B cell (primary cell): ENCODE measurements around the gene CHD2. TPM values are rescaled to one million over a fixed set of nuclear protein-coding genes. Genes with fewer than 3 reads are reported as not detected.
"Not testable (repeated sequence)": the region's sequence is repeated elsewhere in the genome, so short reads cannot be mapped to it uniquely, and the experiment has no call there.

Source experiments
- ATAC-seq: fragments of 200-7000 bp; cut with Tn5 transposase; one replicate; pipeline ENCODE4 v1.10.0; 2021; ENCODE audit warnings: low read depth, mild to moderate bottlenecking, moderate number of reproducible peaks, moderate library complexity
- CTCF ChIA-PET: fragments of 350-600 bp; sonication (Branson Sonifier 250); formaldehyde crosslinking; loops from one replicate; lab custom pipeline; 2021; ENCODE audit warnings: antibody characterized with exemption, inconsistent platforms; lab: Charles Lee
- POLR2A ChIA-PET: fragments of 350-600 bp; sonication (Branson Sonifier 250); formaldehyde crosslinking; loops from one replicate; lab custom pipeline; 2021; ENCODE audit warnings: antibody characterized with exemption; lab: Charles Lee
- DNase-seq: peaks from one replicate; pipeline ENCODE4 v3.0.0; 2013
- H2AFZ ChIP-seq: 2 replicates; pipeline ENCODE4 v1.6.1; 2012; ENCODE audit warnings: mild to moderate bottlenecking, low read depth, low read length; ENCODE audit not compliant: insufficient read depth, poor library complexity, severe bottlenecking
- H3K27ac ChIP-seq, 2 donors: 1 replicate in 1 of 2; 2 replicates in 1 of 2; pipeline ENCODE4 v1.5.1; 2012 to 2013; ENCODE audit warnings: low read length in 2 of 2, mild to moderate bottlenecking in 2 of 2, moderate library complexity in 1 of 2
- H3K27me3 ChIP-seq, 4 experiments: fragments of 200-600 bp in 1 of 4; sonication (generic) in 1 of 4; replicated peaks in 1 of 4; 1 replicate in 2 of 4; 2 replicates in 2 of 4; pipeline versions ENCODE4 v1.6.1 to v1.7.0; 2013 to 2016; ENCODE audit warnings: low read length in 3 of 4, mild to moderate bottlenecking in 2 of 4, mixed read lengths in 1 of 4, moderate library complexity in 1 of 4; ENCODE audit not compliant: insufficient read depth in 4 of 4, control insufficient read depth in 3 of 4; ENCODE audit errors: control extremely low read depth in 1 of 4
- H3K36me3 ChIP-seq, 2 experiments: replicated peaks in 1 of 2; 1 replicate in 1 of 2; 2 replicates in 1 of 2; pipeline versions ENCODE4 v1.6.1 to v1.7.1; 2013; ENCODE audit warnings: low read length in 1 of 2; ENCODE audit not compliant: insufficient read depth in 2 of 2, control insufficient read depth in 1 of 2; ENCODE audit errors: control extremely low read depth in 1 of 2, extremely low read depth in 1 of 2
- H3K4me1 ChIP-seq, 2 donors: fragments of 200-600 bp in 1 of 2; sonication (generic) in 1 of 2; 1 replicate in 1 of 2; 2 replicates in 1 of 2; pipeline versions ENCODE4 v1.5.1 to v1.6.1; 2013 to 2017; ENCODE audit warnings: low read length in 2 of 2; ENCODE audit not compliant: control insufficient read depth in 2 of 2, insufficient read depth in 2 of 2
- H3K4me2 ChIP-seq: replicated peaks from 2 replicates; pipeline ENCODE3; 2012; ENCODE audit warnings: mild to moderate bottlenecking, low read depth, low read length; ENCODE audit not compliant: poor library complexity, severe bottlenecking
- H3K4me3 ChIP-seq, 5 experiments: fragments of 200-600 bp in 1 of 5; sonication (generic) in 1 of 5; 1 replicate in 3 of 5; 2 replicates in 2 of 5; pipeline versions ENCODE4 v1.5.1 to v1.7.0; 2011 to 2016; ENCODE audit warnings: low read length in 4 of 5, mild to moderate bottlenecking in 4 of 5, low read depth in 2 of 5, control low read depth in 1 of 5, moderate library complexity in 1 of 5; ENCODE audit not compliant: insufficient read depth in 1 of 5; ENCODE audit errors: control extremely low read depth in 1 of 5, extremely low read depth in 1 of 5
- H3K79me2 ChIP-seq: fragments of 200-600 bp; sonication (generic); one replicate; pipeline ENCODE4 v1.6.0; 2016; ENCODE audit warnings: low read length; ENCODE audit not compliant: control insufficient read depth, insufficient read depth
- H3K9ac ChIP-seq: fragments of 200-600 bp; sonication (generic); 2 replicates; pipeline ENCODE4 v1.6.1; 2017; ENCODE audit warnings: mild to moderate bottlenecking, low read length, moderate library complexity
- H3K9me3 ChIP-seq, 3 donors: one replicate each; pipeline versions ENCODE4 v1.6.1 to v1.7.1; 2013; ENCODE audit warnings: low read length in 2 of 3; ENCODE audit not compliant: control insufficient read depth in 2 of 3, insufficient read depth in 1 of 3; ENCODE audit errors: control extremely low read depth in 1 of 3
- H4K20me1 ChIP-seq: 2 replicates; pipeline ENCODE4 v1.6.0; 2012; ENCODE audit warnings: mild to moderate bottlenecking, low read length; ENCODE audit not compliant: insufficient read depth, control insufficient read depth, poor library complexity, severe bottlenecking
- H3K27ac Mint-ChIP-seq: one replicate; pipeline ENCODE4 v1.8.0; 2021; ENCODE audit warnings: mixed read lengths
- H3K27me3 Mint-ChIP-seq: one replicate; pipeline ENCODE4 v1.8.0; 2021; ENCODE audit warnings: mixed read lengths
- H3K4me1 Mint-ChIP-seq: one replicate; pipeline ENCODE4 v1.8.0; 2021; ENCODE audit warnings: mixed read lengths
- H3K4me3 Mint-ChIP-seq: one replicate; pipeline ENCODE4 v1.8.0; 2021; ENCODE audit warnings: mixed read lengths
- H3K9me3 Mint-ChIP-seq: one replicate; pipeline ENCODE4 v1.8.0; 2022; ENCODE audit warnings: mixed read lengths; ENCODE audit not compliant: insufficient read depth
- EZH2 ChIP-seq: IDR thresholded peaks from 2 replicates; pipeline ENCODE4 v1.6.1; 2012; ENCODE audit warnings: borderline replicate concordance, low read depth, mild to moderate bottlenecking, moderate library complexity, low read length; ENCODE audit not compliant: insufficient read depth, poor library complexity, severe bottlenecking
- WGBS: methylation state at CpG from one replicate; pipeline ENCODE4 v1.1.5; 2013; ENCODE audit warnings: missing lambda C conversion rate; ENCODE audit not compliant: insufficient coverage; 5-methylcytosine and 5-hydroxymethylcytosine counted together
- intact Hi-C: fragments of 100-400 bp; cut with micrococcal nuclease; formaldehyde crosslinking; loops from one replicate; pipeline ENCODE4 v1.10.0; 2022
- polyA plus RNA-seq: library from polyadenylated mRNA; depleted of rRNA; stranded (reverse); fragments of >200 nt; gene quantifications from 2 replicates; pipeline ENCODE4 v1.2.3, GENCODE V29; 2012
- total RNA-seq, 2 donors: library from RNA; stranded (reverse); fragments of 120-200 nt in 1 of 2; gene quantifications; 1 replicate in 1 of 2; 2 replicates in 1 of 2; pipeline versions ENCODE4 v1.2.3 to v1.2.4, GENCODE V29; 2013 to 2022
- TF ChIP-seq, protein P1 (sequence below): fragments of 200-600 bp; IDR thresholded peaks from one replicate; pipeline ENCODE4 v1.8.0; 2022; ENCODE audit warnings: antibody characterized with exemption, mild to moderate bottlenecking

CHD2 gene
- total and polyA plus RNA-seq, 2 donors (not counting 1 experiment from before 2014, with no cell fraction given), result 86.9 to 353 TPM

- CTCF ChIA-PET, result no interaction called here
- POLR2A ChIA-PET, result no interaction called here
- 96% methylated on average over 11 of the region's 20 CpGs for WGBS
- no peak for ATAC-seq
- peaks cover 13% of the 10 kb centered on the region for H3K27me3 Mint-ChIP-seq
- Histone ChIP-seq H3K27me3 (peaks cover 0 to 7% (median 0%) of the 10 kb centered on the region in 4 experiments), H3K36me3 (no peaks in the 10 kb centered on the region), H3K27ac (no peak overlapping the region), H3K4me2 (no peak overlapping the region), H3K79me2 (no peaks in the 10 kb centered on the region), H3K4me3 (no peak overlapping the region), H2AFZ (no peak overlapping the region), H3K9ac (no peak overlapping the region), H3K4me1 (peaks cover 0 to 10% of the 10 kb centered on the region in 2 donors), H4K20me1 (no peaks in the 10 kb centered on the region), H3K9me3 (no peaks in the 10 kb centered on the region)
- intact Hi-C loops, result loop anchor here (10.0 kb wide), 1 partner anchor 1087 kb away; no protein-coding TSS in a partner anchor
- TF ChIP-seq EZH2, result no peak
- TF ChIP-seq, protein P1, sequence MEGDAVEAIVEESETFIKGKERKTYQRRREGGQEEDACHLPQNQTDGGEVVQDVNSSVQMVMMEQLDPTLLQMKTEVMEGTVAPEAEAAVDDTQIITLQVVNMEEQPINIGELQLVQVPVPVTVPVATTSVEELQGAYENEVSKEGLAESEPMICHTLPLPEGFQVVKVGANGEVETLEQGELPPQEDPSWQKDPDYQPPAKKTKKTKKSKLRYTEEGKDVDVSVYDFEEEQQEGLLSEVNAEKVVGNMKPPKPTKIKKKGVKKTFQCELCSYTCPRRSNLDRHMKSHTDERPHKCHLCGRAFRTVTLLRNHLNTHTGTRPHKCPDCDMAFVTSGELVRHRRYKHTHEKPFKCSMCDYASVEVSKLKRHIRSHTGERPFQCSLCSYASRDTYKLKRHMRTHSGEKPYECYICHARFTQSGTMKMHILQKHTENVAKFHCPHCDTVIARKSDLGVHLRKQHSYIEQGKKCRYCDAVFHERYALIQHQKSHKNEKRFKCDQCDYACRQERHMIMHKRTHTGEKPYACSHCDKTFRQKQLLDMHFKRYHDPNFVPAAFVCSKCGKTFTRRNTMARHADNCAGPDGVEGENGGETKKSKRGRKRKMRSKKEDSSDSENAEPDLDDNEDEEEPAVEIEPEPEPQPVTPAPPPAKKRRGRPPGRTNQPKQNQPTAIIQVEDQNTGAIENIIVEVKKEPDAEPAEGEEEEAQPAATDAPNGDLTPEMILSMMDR, result no peak
- no peak overlapping the region for H3K4me3 Mint-ChIP-seq
- H3K4me1 Mint-ChIP-seq, result peaks cover 13% of the 10 kb centered on the region
- H3K27ac Mint-ChIP-seq, result no peak overlapping the region
- DNase-seq, result no peak
- no peaks in the 10 kb centered on the region for H3K9me3 Mint-ChIP-seq
These were observed 137.9 kb downstream of the CHD2 start for GRCh38 chr15:93037820-93038705.

- DNase-seq, POLR2A ChIA-PET, CTCF ChIA-PET, H3K9me3 ChIP-seq, H3K4me3 Mint-ChIP-seq, H3K79me2 ChIP-seq, H3K4me3 ChIP-seq, H3K27ac Mint-ChIP-seq, H3K4me2 ChIP-seq, H3K9ac ChIP-seq, H3K27me3 ChIP-seq, H4K20me1 ChIP-seq, H3K36me3 ChIP-seq, H3K27ac ChIP-seq, ATAC-seq, H2AFZ ChIP-seq, H3K9me3 Mint-ChIP-seq: not testable (repeated sequence)
- H3K27me3 Mint-ChIP-seq, result peaks cover 14% of the 10 kb centered on the region
- H3K4me1 ChIP-seq, result peaks cover 0 to 10% of the 10 kb centered on the region in 2 donors
- H3K4me1 Mint-ChIP-seq, result peaks cover 13% of the 10 kb centered on the region
- intact Hi-C loops, result loop anchor here (10.0 kb wide), 1 partner anchor 1085 kb away; no protein-coding TSS in a partner anchor
- 82% methylated on average over 10 of the region's 13 CpGs for WGBS
These were observed 139.6 kb downstream of the CHD2 start for GRCh38 chr15:93039562-93040287.
